Stomach (tissue), 4 donors: ENCODE data around the gene CALML4.

Experiments
- CTCF ChIP-seq, 7 experiments: fragments of 450-650 bp in 4 of 7; fragments of 200-600 bp in 3 of 7; sonication (generic) in 3 of 7; IDR thresholded peaks; one replicate each; pipeline ENCODE4 v1.5.1; 2016 to 2019; ENCODE audit warnings: antibody characterized with exemption in 7 of 7, control low read depth in 2 of 7, mild to moderate bottlenecking in 1 of 7
- EP300 ChIP-seq: sonication (generic); formaldehyde crosslinking; IDR thresholded peaks from one replicate; pipeline ENCODE4 v1.6.1; 2017; ENCODE audit warnings: antibody characterized with exemption
- POLR2A ChIP-seq, 4 donors: fragments of 450-650 bp; IDR thresholded peaks; one replicate each; pipeline ENCODE4 v1.6.1; 2016; ENCODE audit warnings: antibody characterized with exemption in 4 of 4, control low read depth in 2 of 4, mild to moderate bottlenecking in 1 of 4, moderate library complexity in 1 of 4

DNA sequence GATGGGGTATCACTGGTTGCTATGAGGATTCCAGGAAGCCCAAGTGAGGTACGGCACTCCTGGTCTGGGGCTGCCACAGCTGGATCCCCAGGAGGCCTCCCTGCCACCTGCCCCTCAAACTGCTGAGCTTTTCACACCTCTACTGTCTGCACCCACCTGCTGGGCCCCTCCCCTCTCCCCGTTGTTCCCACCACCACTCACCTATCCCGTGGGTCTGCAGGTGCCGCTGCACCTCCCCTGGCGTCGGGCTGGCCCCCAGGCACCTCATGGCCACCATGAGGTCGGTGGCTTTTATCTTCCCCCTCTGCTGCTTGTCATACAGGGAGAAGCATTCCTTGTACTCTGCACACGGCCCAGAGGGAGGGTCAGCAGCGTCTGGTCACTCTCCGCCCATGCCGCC lies 5.8 kb downstream of the CALML4 start:
- no peak for TF ChIP-seq CTCF (IDR thresholded peaks at IDR 0.05)
- no peak for TF ChIP-seq EP300
- no peak for TF ChIP-seq POLR2A (IDR thresholded peaks at IDR 0.05)
